ENCODE results near the gene PALB2.
"Not testable (repeated sequence)": the region's sequence is repeated elsewhere in the genome, so short reads cannot be mapped to it uniquely, and the experiment has no call there.

The PALB2 gene

GRCh38 chr16:23668225-23668624 lies 27.1 kb upstream of the PALB2 start:
- no peak for TF ChIP-seq ZNF274 (IDR thresholded peaks at IDR 0.05; ENCODE audit: low read depth, low read length)

GRCh38 chr16:23667355-23667659 lies 26.2 kb upstream of the PALB2 start:
- no peak for TF ChIP-seq ZNF274 (IDR thresholded peaks at IDR 0.05; ENCODE audit: low read depth, low read length)
- no peak overlapping the region for H3K4me3 ChIP-seq (ENCODE audit: low read length)

More at GRCh38 chr16:23668225-23668624, 27.1 kb upstream of the PALB2 start:
- H3K4me3 ChIP-seq (ENCODE audit: low read length) = no peak overlapping the region

- TF ChIP-seq ZNF274 (IDR thresholded peaks at IDR 0.05; ENCODE audit: low read depth, low read length) = no peak
- no peak overlapping the region for H3K4me3 ChIP-seq (ENCODE audit: low read length)
These were observed 25.7 kb upstream of the PALB2 start for GRCh38 chr16:23666571-23667354.

- TF ChIP-seq ZNF274 (IDR thresholded peaks at IDR 0.05; ENCODE audit: low read depth, low read length) = no peak
- no peak overlapping the region for H3K4me3 ChIP-seq (ENCODE audit: low read length)
These were observed 22.8 kb upstream of the PALB2 start for GRCh38 chr16:23663918-23664317.

- H3K4me3 ChIP-seq (ENCODE audit: low read length) = no peak overlapping the region; the same call in 1 of the 2 replicates
- no peak for TF ChIP-seq ZNF274 (IDR thresholded peaks at IDR 0.05; ENCODE audit: low read depth, low read length)
These were observed 10.9 kb upstream of the PALB2 start for GRCh38 chr16:23651943-23652468.

GRCh38 chr16:23650674-23651416 lies 9.7 kb upstream of the PALB2 start:
- no peak for TF ChIP-seq ZNF274 (IDR thresholded peaks at IDR 0.05; ENCODE audit: low read depth, low read length)
- H3K4me3 ChIP-seq (ENCODE audit: low read length) = no peak overlapping the region

GRCh38 chr16:23642246-23642774 lies 1.2 kb upstream of the PALB2 start:
- no peak for TF ChIP-seq ZNF274 (IDR thresholded peaks at IDR 0.05; ENCODE audit: low read depth, low read length)
- H3K4me3 ChIP-seq (ENCODE audit: low read length) = peak overlapping the region; percentile 97

GRCh38 chr16:23640615-23640930 lies 537 bp downstream of the PALB2 start:
- no peak for TF ChIP-seq ZNF274 (IDR thresholded peaks at IDR 0.05; ENCODE audit: low read depth, low read length)
- H3K4me3 ChIP-seq (ENCODE audit: low read length) = peak overlapping the region; percentile 97

- TF ChIP-seq ZNF274 (IDR thresholded peaks at IDR 0.05; ENCODE audit: low read depth, low read length) = no peak
- no peak overlapping the region for H3K4me3 ChIP-seq (ENCODE audit: low read length)
These were observed 5.2 kb downstream of the PALB2 start for GRCh38 chr16:23635958-23636357.

- no peak for TF ChIP-seq ZNF274 (IDR thresholded peaks at IDR 0.05; ENCODE audit: low read depth, low read length)
- no peak overlapping the region for H3K4me3 ChIP-seq (ENCODE audit: low read length)
These were observed 6.6 kb downstream of the PALB2 start for GRCh38 chr16:23634461-23635036.

- H3K4me3 ChIP-seq (ENCODE audit: low read length) = not testable (repeated sequence)
These were observed 9.2 kb downstream of the PALB2 start for GRCh38 chr16:23631874-23632273.

GRCh38 chr16:23629516-23629915 lies 11.6 kb downstream of the PALB2 start:
- TF ChIP-seq ZNF274 (IDR thresholded peaks at IDR 0.05; ENCODE audit: low read depth, low read length) = no peak
- H3K4me3 ChIP-seq (ENCODE audit: low read length) = no peak overlapping the region

- H3K4me3 ChIP-seq (ENCODE audit: low read length) = no peak overlapping the region
- TF ChIP-seq ZNF274 (IDR thresholded peaks at IDR 0.05; ENCODE audit: low read depth, low read length) = no peak
These were observed 17.0 kb downstream of the PALB2 start for GRCh38 chr16:23624092-23624491.

- no peak for TF ChIP-seq ZNF274 (IDR thresholded peaks at IDR 0.05; ENCODE audit: low read depth, low read length)
- no peak overlapping the region for H3K4me3 ChIP-seq (ENCODE audit: low read length)
These were observed 25.3 kb downstream of the PALB2 start for GRCh38 chr16:23615805-23616204.

- no peak for TF ChIP-seq ZNF274 (IDR thresholded peaks at IDR 0.05; ENCODE audit: low read depth, low read length)
- no peak overlapping the region for H3K4me3 ChIP-seq (ENCODE audit: low read length)
These were observed 29.2 kb downstream of the PALB2 start for GRCh38 chr16:23611936-23612335.

- not testable (repeated sequence) for H3K4me3 ChIP-seq (ENCODE audit: low read length)
These were observed 30.2 kb downstream of the PALB2 start for GRCh38 chr16:23610905-23611304.

Data from GM08714 (cell line).